Motor neuron (in vitro differentiated cells): ENCODE measurements around the gene GPR143. TPM values are rescaled to one million over a fixed set of nuclear protein-coding genes. Genes with fewer than 3 reads are reported as not detected.

ENCODE experiments used
- ATAC-seq, 8 experiments: fragments of 200-7000 bp; cut with Tn5 transposase; replicated peaks in 6 of 8; 2 replicates each; pipeline ENCODE4 v1.8.0; 2021; ENCODE audit warnings: mild to moderate bottlenecking in 8 of 8, moderate library complexity in 8 of 8
- H3K27ac ChIP-seq, 2 donors: fragments of 250-450 bp; sonication (Bioruptor Pico); 2 replicates each; pipeline ENCODE4 v1.9.0; 2021; ENCODE audit warnings: antibody characterized with exemption in 2 of 2, mild to moderate bottlenecking in 2 of 2, moderate library complexity in 1 of 2
- H3K4me1 ChIP-seq, 2 donors: fragments of 250-450 bp; sonication (Bioruptor Pico); replicated peaks in 1 of 2; 2 replicates each; pipeline ENCODE4 v1.6.1; 2021; ENCODE audit warnings: antibody characterized with exemption in 2 of 2, mild to moderate bottlenecking in 2 of 2, moderate library complexity in 1 of 2
- H3K4me3 ChIP-seq, 5 donors: fragments of 250-450 bp; sonication (Bioruptor Pico); 2 replicates each; pipeline ENCODE4 v1.9.0; 2021; ENCODE audit warnings: antibody characterized with exemption in 5 of 5, mild to moderate bottlenecking in 5 of 5, moderate library complexity in 4 of 5
- WGBS, 10 experiments: fragments of 450-650 bp; shearing (Covaris generic); methylation state at CpG; one replicate each; pipeline ENCODE4 v1.0.0; 2022; 5-methylcytosine and 5-hydroxymethylcytosine counted together
- in situ Hi-C, 9 experiments: fragments of 400-800 bp; cut with MboI; loops; one replicate each; pipeline ENCODE4 v1.15.0; 2021; ENCODE audit warnings: low sequenced_read_pairs in 9 of 9, low pct_unique_long_range_greater_than_20kb in 2 of 9; ENCODE audit not compliant: unreplicated experiment in 9 of 9
- total RNA-seq, 8 experiments: library from RNA; unstranded; fragments of 300-600 nt; gene quantifications; 2 replicates each; pipeline versions ENCODE4 v1.2.3 to v1.2.4, GENCODE V29; 2022

Gene GPR143
- total RNA-seq, 8 experiments from 2014 or later = 0.25 to 1.5 (median 0.63) TPM; not detected in 1

DNA sequence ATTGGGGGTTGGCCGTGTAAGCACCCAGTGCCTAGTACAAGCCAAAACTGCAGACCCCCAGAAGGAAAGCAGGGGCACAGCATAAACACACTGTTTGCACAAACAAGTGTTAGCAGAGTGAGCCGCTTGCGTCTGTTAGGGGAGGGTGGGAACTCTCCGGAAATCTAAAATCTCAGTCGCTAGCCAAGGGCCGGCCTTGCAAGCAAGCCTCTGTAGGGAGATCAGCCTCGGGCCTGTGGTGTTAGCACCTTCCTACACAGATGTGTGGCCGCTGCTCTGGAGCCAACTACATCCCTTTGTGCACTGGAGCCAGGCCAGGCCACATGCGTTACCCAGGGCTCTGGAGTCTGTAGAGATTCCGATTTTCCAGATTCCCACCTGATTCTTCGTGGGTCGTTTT lies 67.1 kb downstream of the GPR143 start:
- in situ Hi-C loops = loop anchor here in 1 of 9 experiments (25.0 kb wide), 1 partner anchor 886 kb away; the partner anchor contains the start of gene FAM9A
- ATAC-seq = no peak
- H3K4me1 ChIP-seq = no peaks in the 10 kb centered on the region
- H3K27ac ChIP-seq = no peak overlapping the region
- H3K4me3 ChIP-seq = no peak overlapping the region
- WGBS, 10 experiments = 88% methylated on average over 1 of the region's 12 CpGs; no CpG with 5 or more reads in 9 of the 10 experiments

DNA sequence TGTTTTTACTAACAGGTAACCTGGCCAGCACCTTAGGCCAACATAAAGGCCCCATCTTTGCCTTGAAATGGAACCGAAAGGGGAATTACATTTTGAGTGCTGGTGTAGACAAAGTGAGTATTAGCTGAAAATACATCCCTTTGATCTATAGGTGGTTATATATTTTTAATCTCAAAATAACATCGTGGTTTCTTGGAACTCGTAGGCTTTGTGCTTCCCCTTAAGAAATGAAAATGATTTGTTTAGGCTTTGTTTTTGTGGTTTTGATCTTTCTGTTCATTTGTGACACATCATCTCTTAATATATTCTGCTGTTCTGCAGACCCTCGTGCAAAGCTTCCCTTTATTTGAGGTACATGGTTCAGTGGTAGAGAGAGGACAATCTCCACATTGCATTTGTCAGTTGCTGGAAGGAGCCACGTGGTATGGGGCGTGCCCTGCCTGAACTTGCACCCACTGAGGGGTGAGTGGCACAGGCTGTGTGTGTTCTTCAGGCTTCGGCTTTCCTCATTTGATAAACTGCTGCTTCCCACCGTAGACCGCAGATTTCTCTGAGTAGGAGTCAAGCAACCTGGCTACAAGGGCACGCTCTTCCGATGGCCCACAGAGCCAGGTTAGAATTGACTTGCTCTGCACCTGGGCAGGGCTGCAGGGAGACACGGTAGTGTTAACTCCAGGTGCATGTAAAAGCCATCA lies 72.2 kb downstream of the GPR143 start:
- 28 to 100% (median 95%) methylated on average over 1 to 8 of the region's 12 CpGs; no CpG with 5 or more reads in 5 of the 10 experiments for WGBS, 10 experiments
- in situ Hi-C loops = loop anchor here in 1 of 9 experiments (25.0 kb wide), 1 partner anchor 881 kb away; the partner anchor contains the start of gene FAM9A
- H3K4me1 ChIP-seq = no peaks in the 10 kb centered on the region
- no peak overlapping the region for H3K27ac ChIP-seq
- no peak for ATAC-seq
- no peak overlapping the region for H3K4me3 ChIP-seq

DNA sequence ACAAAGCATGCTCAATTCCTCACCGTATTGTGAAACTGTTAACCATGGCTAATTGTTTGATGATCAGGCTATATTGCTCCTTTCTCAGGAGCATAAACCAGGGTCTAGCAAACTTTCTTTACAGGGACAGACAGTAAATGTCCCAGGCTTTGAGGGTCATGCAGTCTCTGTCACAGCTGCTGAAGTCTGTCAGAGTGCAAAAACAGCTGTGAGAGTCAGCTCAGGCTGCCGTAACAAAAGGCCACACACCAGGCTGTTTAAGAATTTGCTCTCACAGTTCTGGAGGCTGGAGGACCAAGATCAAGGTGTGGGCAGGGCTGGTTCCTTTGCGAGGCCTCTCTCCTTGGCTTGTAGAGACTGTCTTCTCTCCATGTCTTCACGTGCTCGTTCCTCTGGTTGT lies 75.6 kb downstream of the GPR143 start:
- 60 to 100% (median 100%) methylated on average over 1 to 3 of the region's 5 CpGs; no CpG with 5 or more reads in 7 of the 10 experiments for WGBS, 10 experiments
- ATAC-seq = no peak
- in situ Hi-C loops = loop anchor here in 1 of 9 experiments (25.0 kb wide), 1 partner anchor 878 kb away; the partner anchor contains the start of gene FAM9A
- Histone ChIP-seq H3K27ac (no peak overlapping the region), H3K4me3 (no peak overlapping the region), H3K4me1 (no peaks in the 10 kb centered on the region)

DNA sequence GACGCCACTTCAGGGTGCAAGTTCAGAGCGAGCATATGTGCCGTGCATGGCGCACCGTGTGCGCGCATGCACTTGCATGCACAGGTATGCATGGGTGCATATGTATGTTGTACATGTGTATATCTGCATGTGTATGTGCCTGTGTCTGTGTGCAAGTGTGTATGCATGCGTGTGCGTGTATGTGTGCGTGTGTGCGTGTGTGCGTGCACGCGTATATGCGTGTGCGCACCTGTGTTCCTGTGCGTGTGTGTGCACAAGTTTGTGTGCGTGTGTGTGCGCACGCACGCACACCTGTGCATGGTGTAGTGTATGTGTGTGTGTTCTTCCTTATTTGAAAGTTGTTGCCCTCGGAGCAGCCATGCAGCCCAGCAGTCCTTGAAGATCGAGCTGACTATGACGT lies 76.8 kb downstream of the GPR143 start:
- WGBS, 10 experiments = 90% methylated on average over 2 of the region's 24 CpGs; no CpG with 5 or more reads in 9 of the 10 experiments
- Histone ChIP-seq H3K4me3 (no peak overlapping the region), H3K4me1 (no peaks in the 10 kb centered on the region), H3K27ac (no peak overlapping the region)
- in situ Hi-C loops = loop anchor here in 1 of 9 experiments (25.0 kb wide), 1 partner anchor 877 kb away; the partner anchor contains the start of gene FAM9A
- ATAC-seq = no peak

DNA sequence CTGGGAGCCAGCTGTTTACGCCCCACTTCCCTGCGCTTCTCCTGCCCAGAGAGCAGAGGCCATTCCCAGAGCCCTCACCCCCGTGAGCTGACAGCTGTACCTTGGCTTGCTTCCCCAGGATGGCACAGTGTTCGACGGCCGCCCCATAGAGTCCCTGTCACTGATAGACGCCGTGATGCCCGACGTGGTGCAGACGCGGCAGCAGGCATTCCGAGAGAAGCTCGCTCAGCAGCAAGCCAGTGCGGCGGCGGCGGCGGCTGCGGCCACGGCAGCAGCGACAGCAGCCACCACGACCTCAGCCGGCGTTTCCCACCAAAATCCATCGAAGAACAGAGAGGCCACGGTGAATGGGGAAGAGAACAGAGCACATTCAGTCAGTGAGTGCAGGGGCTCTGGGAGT lies 77.7 kb downstream of the GPR143 start:
- in situ Hi-C loops = loop anchor here in 1 of 9 experiments (25.0 kb wide), 1 partner anchor 876 kb away; the partner anchor contains the start of gene FAM9A
- Histone ChIP-seq H3K4me3 (no peak overlapping the region), H3K27ac (no peak overlapping the region), H3K4me1 (no peaks in the 10 kb centered on the region)
- no peak for ATAC-seq
- 96% methylated on average over 23 of the region's 27 CpGs; no CpG with 5 or more reads in 9 of the 10 experiments for WGBS, 10 experiments

DNA sequence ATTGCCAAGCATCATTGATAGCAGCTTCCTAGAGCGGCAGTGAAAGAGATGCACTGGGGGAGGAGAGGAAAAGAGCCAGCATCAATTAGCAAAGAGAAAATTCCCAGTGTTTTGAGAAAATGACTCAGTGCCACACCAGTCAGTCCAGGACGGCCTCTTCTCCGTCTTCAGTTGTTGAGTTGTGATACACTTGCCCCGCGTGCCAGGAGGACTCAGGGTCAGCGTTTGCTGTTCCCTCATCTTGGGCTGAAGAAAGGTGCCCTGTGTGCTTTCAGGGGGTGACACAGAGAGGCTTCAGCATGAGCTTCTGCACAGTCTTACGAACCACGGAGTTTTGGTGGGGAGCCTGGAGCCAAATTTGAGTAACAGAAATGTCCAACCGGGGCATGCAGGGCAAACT lies 82.3 kb downstream of the GPR143 start:
- no peak overlapping the region for H3K4me3 ChIP-seq
- 60 to 95% methylated on average over 1 to 6 of the region's 9 CpGs; no CpG with 5 or more reads in 8 of the 10 experiments for WGBS, 10 experiments
- no peak for ATAC-seq
- no peak overlapping the region for H3K27ac ChIP-seq
- in situ Hi-C loops = loop anchor here in 1 of 9 experiments (25.0 kb wide), 1 partner anchor 871 kb away; the partner anchor contains the start of gene FAM9A
- no peaks in the 10 kb centered on the region for H3K4me1 ChIP-seq

DNA sequence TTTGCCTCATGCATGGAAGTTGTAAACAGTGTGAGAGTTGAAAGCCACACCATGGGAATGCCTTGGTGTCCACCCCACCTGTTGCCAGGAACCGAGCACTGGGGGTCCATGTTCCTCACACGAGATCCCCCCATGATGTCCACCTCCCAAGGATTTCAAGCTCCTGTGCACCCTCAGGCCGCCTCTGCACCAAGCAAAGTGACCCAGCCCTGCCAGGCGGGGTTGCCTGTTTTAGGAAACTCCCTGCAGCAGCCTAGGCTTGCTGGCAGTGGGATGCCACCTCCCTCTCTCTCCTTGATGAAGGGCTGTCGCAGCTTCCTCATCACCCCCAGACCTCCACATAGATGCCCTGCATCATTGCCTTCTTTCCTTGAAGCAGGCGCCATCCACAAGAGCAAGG lies 82.8 kb downstream of the GPR143 start:
- H3K4me3 ChIP-seq = no peak overlapping the region
- ATAC-seq = no peak
- no peaks in the 10 kb centered on the region for H3K4me1 ChIP-seq
- 100% methylated on average over 3 of the region's 6 CpGs; no CpG with 5 or more reads in 9 of the 10 experiments for WGBS, 10 experiments
- in situ Hi-C loops = loop anchor here in 1 of 9 experiments (25.0 kb wide), 1 partner anchor 871 kb away; the partner anchor contains the start of gene FAM9A
- no peak overlapping the region for H3K27ac ChIP-seq

DNA sequence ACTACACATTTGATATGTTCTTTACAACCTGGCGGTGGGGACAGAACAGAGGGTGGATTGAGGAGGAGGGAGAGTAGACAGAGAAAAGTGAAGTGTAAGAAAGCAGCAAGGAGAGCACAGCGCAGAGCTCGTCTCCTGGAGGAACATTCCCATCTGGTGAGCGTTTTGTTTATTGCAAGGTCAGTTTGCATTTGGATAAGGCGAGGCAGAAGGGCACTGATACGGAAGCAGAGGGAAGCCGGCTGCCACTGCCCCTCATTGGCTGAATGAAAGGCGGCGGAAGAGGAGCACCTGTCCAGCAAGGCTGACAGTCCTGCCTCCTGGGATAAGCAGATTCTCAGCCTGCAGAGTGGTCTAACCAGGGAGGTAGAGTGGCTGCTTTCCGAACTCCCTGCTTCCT lies 83.2 kb downstream of the GPR143 start:
- no peaks in the 10 kb centered on the region for H3K4me1 ChIP-seq
- peak in 2 of 8 experiments; percentile 20 to 26 for ATAC-seq
- 0 to 100% (median 64%) methylated on average over 1 to 4 of the region's 10 CpGs; no CpG with 5 or more reads in 5 of the 10 experiments for WGBS, 10 experiments
- in situ Hi-C loops = loop anchor here in 1 of 9 experiments (25.0 kb wide), 1 partner anchor 870 kb away; the partner anchor contains the start of gene FAM9A
- no peak overlapping the region for H3K27ac ChIP-seq
- no peak overlapping the region for H3K4me3 ChIP-seq

DNA sequence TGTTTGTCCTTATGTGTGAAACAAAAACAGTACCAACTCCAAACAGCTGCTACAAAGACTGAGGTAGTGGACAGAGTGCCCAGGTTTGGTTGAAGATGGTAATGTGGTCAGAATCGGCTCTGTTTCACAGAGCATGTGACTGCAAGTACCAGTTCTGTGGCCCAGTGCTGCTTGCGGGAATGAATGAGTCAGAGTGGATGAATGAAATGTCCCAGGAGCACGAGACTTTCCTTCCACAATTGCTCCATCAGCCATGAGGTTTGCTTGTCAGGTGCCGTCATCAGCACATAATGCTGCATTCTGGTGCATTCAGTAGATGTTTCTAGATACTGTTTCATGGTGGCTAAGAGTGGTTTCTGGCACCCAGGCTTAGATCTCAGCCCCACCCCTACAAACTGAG lies 84.2 kb downstream of the GPR143 start:
- ATAC-seq = no peak
- 0 to 100% (median 82%) methylated on average over 1 to 3 of the region's 4 CpGs; no CpG with 5 or more reads in 7 of the 10 experiments for WGBS, 10 experiments
- in situ Hi-C loops = loop anchor here in 1 of 9 experiments (25.0 kb wide), 1 partner anchor 869 kb away; the partner anchor contains the start of gene FAM9A

DNA sequence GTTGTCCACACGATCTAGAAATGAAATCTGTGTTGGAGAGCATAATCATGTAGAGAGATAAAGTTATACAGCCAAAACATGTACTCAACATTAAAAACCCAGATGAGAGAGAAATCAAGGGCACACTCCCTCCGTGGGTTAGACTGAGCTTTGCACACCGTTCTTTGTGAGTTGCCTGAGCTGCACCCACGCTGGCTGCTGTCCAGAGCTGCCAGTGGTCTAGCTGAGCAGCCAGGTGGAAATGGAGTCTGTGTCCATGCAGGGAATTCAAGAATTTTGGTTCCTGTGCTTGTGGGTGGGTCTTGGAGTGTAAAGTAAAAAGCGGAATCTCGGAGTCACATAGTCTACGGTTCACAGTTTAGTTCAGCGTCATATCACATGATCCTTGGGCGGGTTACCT lies 84.6 kb downstream of the GPR143 start:
- no peaks in the 10 kb centered on the region for H3K4me1 ChIP-seq
- in situ Hi-C loops = loop anchor here in 1 of 9 experiments (25.0 kb wide), 1 partner anchor 869 kb away; the partner anchor contains the start of gene FAM9A
- no peak overlapping the region for H3K27ac ChIP-seq
- no peak for ATAC-seq
- WGBS, 10 experiments = 55 to 100% (median 100%) methylated on average over 1 to 7 of the region's 9 CpGs; no CpG with 5 or more reads in 5 of the 10 experiments
- H3K4me3 ChIP-seq = no peak overlapping the region

More for the DNA sequence above, 84.2 kb downstream of the GPR143 start:
- no peak overlapping the region for H3K4me3 ChIP-seq
- H3K27ac ChIP-seq = no peak overlapping the region
- H3K4me1 ChIP-seq = no peaks in the 10 kb centered on the region

DNA sequence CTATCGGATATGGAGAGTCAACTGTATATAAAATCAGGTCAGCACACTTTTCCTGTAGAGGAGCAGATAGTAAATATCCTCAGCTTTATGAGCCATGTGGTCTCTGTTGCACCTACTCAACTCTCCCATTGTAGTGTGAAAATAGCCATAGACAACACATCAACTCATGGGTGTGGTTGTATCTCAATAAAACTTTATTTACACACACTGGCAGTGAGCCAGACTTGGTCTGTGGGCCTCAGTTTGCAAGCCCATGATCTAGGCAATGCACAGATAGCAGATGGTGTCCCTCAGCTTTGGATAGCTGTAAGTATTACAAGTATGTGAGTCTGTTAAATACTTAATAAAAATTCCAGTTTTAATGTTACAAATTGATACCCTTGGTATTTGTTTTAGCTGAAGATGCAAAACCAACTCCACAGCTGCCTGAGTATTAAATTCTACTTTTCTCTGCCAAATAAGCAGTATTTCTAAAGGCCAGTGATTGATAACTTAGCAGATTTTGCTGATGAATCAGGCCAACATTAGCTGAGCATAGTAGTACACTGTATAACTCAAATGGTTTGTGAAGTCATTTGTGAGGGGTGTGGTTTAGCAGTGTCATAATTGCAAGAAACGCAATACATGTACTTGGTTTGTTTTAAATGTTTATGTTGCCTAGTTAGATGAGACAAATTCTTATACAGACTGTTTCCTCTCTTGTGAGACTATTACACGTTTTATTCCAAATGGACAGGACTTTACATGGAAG lies 87.3 kb downstream of the GPR143 start:
- no peak for ATAC-seq
- Histone ChIP-seq H3K27ac (no peak overlapping the region), H3K4me3 (no peak overlapping the region), H3K4me1 (no peaks in the 10 kb centered on the region)
- 42 to 100% (median 100%) methylated on average over 1 to 3 of the region's 3 CpGs; no CpG with 5 or more reads in 1 of the 10 experiments for WGBS, 10 experiments
- in situ Hi-C loops = loop anchor here in 1 of 9 experiments (25.0 kb wide), 1 partner anchor 866 kb away; the partner anchor contains the start of gene FAM9A

DNA sequence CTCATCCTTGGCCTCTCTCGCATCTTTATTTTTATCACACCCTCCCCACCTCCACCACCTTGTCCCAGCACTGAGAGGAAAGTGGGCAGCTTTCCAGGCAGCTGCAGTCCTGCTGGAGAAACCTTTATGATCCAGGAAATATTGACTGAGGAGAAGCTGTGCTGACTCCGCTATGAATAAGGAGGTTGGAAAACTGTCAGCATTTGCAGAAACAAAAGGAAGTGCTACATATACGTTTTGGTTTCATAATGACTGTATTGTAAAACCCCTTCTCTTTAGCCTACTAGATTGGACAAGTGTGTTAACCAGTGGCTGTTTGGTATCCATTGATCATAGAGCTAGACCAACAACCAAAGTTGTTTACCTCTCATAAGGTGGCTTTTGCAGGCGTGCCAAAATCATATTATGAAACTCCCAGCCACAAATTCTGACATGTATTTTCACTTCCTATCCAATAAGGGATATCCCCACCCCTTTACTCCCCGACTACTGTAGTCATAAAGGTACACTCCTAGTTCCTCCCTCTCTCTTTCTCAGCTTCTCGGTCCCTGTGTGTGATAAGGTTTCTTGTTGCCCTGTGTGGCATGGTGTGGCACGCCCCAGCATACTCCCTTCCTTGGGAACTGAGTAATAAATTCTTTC lies 88.4 kb downstream of the GPR143 start:
- no peak overlapping the region for H3K27ac ChIP-seq
- WGBS, 10 experiments = 63 to 100% (median 94%) methylated on average over 1 to 4 of the region's 7 CpGs; no CpG with 5 or more reads in 4 of the 10 experiments
- peak in 3 of 8 experiments; percentile 21 to 55 (median 43) for ATAC-seq

More for the DNA sequence above, 88.4 kb downstream of the GPR143 start:
- H3K4me3 ChIP-seq = no peak overlapping the region
- in situ Hi-C loops = loop anchor here in 1 of 9 experiments (25.0 kb wide), 1 partner anchor 865 kb away; the partner anchor contains the start of gene FAM9A
- H3K4me1 ChIP-seq = no peaks in the 10 kb centered on the region
